Measurements from ENCODE around the gene ICAM3.
A peak's percentile ranks its signal among the peaks of the same experiment; 100 is the strongest.

The ICAM3 gene

GRCh38 chr19:10292206-10292788, 47.1 kb downstream of the ICAM3 start:
- Histone ChIP-seq H2BK12ac (ENCODE audit: low read length) (no peak overlapping the region), H3K4me3 (ENCODE audit: low read depth, low read length) (no peak overlapping the region), H3K14ac (ENCODE audit: low read length) (no peak overlapping the region), H3K9ac (ENCODE audit: low read length) (no peak overlapping the region), H4K91ac (ENCODE audit: low read depth, low read length) (no peak overlapping the region), H3K79me1 (ENCODE audit: low read length) (no peaks in the 10 kb centered on the region), H2BK5ac (ENCODE audit: low read depth, low read length, poor library complexity) (no peak overlapping the region), H3K23ac (ENCODE audit: low read length) (no peak overlapping the region), H2BK120ac (ENCODE audit: insufficient read depth, low read length, poor library complexity) (no peak overlapping the region), H3K4me1 (ENCODE audit: control insufficient read depth in 1 of 2, insufficient read depth in 2 of 2, low read length in 2 of 2) (peaks cover 16 to 38% of the 10 kb centered on the region in 2 experiments), H2AFZ (ENCODE audit: insufficient read depth, low read length, poor library complexity) (no peak overlapping the region), H3K36me3 (ENCODE audit: control insufficient read depth in 1 of 2, insufficient read depth in 2 of 2, low read length in 2 of 2) (no peaks in the 10 kb centered on the region), H3K4ac (ENCODE audit: low read depth, low read length) (no peak overlapping the region), H2AK5ac (ENCODE audit: low read length) (no peak overlapping the region), H3K9me3 (ENCODE audit: insufficient read depth, low read depth, low read length) (peaks cover 54% of the 10 kb centered on the region), H4K12ac (ENCODE audit: low read depth, low read length) (no peak overlapping the region), H3K79me2 (ENCODE audit: control insufficient read depth, insufficient read depth, low read length, poor library complexity) (no peaks in the 10 kb centered on the region), H3K4me2 (ENCODE audit: low read length) (peak overlapping the region; percentile 17), H3K27ac (ENCODE audit: low read depth, low read length) (no peak overlapping the region), H3K27me3 (ENCODE audit: insufficient read depth, low read length) (peaks cover 94% of the 10 kb centered on the region), H3K18ac (ENCODE audit: low read length) (no peak overlapping the region), H4K8ac (ENCODE audit: low read depth, low read length) (no peak overlapping the region)
- WGBS (ENCODE audit: extremely low coverage, insufficient coverage, insufficient read length): no CpG with 5 or more reads among the region's 45 CpGs
- peak in 1 of 2 donors; percentile 68 for DNase-seq

DNA sequence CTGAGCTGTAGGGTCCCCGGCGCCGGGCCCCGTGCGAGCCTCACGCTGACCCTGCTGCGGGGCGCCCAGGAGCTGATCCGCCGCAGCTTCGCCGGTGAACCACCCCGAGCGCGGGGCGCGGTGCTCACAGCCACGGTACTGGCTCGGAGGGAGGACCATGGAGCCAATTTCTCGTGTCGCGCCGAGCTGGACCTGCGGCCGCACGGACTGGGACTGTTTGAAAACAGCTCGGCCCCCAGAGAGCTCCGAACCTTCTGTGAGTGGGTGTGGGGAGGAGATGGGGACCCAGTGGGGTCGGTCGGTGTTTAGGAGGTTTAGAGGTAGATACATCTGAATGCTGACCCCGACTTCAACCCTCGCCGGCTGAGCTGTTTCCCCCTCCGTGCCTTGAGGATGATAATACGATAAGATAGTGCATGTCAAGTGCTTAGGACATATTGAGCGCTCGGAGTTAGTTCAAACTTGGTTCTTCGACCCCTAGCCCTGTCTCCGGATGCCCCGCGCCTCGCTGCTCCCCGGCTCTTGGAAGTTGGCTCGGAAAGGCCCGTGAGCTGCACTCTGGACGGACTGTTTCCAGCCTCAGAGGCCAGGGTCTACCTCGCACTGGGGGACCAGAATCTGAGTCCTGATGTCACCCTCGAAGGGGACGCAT, 47.7 kb downstream of the ICAM3 start:
- H3K79me2 ChIP-seq (ENCODE audit: control insufficient read depth, insufficient read depth, low read length, poor library complexity): no peaks in the 10 kb centered on the region
- H3K27me3 ChIP-seq (ENCODE audit: insufficient read depth, low read length): peaks cover 97% of the 10 kb centered on the region
- no peak overlapping the region for H3K27ac ChIP-seq (ENCODE audit: low read depth, low read length)
- H4K8ac ChIP-seq (ENCODE audit: low read depth, low read length): no peak overlapping the region
- no peak overlapping the region for H3K9ac ChIP-seq (ENCODE audit: low read length)
- no peak overlapping the region for H2AK5ac ChIP-seq (ENCODE audit: low read length)
- H2BK12ac ChIP-seq (ENCODE audit: low read length): no peak overlapping the region
- no peak overlapping the region for H3K4ac ChIP-seq (ENCODE audit: low read depth, low read length)
- H3K4me2 ChIP-seq (ENCODE audit: low read length): peak overlapping the region; percentile 53
- H3K9me3 ChIP-seq (ENCODE audit: insufficient read depth, low read depth, low read length): peaks cover 55% of the 10 kb centered on the region
- H3K18ac ChIP-seq (ENCODE audit: low read length): no peak overlapping the region
- no peak overlapping the region for H3K23ac ChIP-seq (ENCODE audit: low read length)
- peaks cover 17 to 38% of the 10 kb centered on the region in 2 experiments for H3K4me1 ChIP-seq (ENCODE audit: control insufficient read depth in 1 of 2, insufficient read depth in 2 of 2, low read length in 2 of 2)
- H3K36me3 ChIP-seq (ENCODE audit: control insufficient read depth in 1 of 2, insufficient read depth in 2 of 2, low read length in 2 of 2): no peaks in the 10 kb centered on the region
- no peak overlapping the region for H3K4me3 ChIP-seq (ENCODE audit: low read depth, low read length)
- no peak for DNase-seq
- H2BK5ac ChIP-seq (ENCODE audit: low read depth, low read length, poor library complexity): no peak overlapping the region
- no peaks in the 10 kb centered on the region for H3K79me1 ChIP-seq (ENCODE audit: low read length)
- H4K12ac ChIP-seq (ENCODE audit: low read depth, low read length): no peak overlapping the region
- no peak overlapping the region for H4K91ac ChIP-seq (ENCODE audit: low read depth, low read length)
- no peak overlapping the region for H2AFZ ChIP-seq (ENCODE audit: insufficient read depth, low read length, poor library complexity)
- no peak overlapping the region for H2BK120ac ChIP-seq (ENCODE audit: insufficient read depth, low read length, poor library complexity)
- WGBS (ENCODE audit: extremely low coverage, insufficient coverage, insufficient read length): no CpG with 5 or more reads among the region's 49 CpGs
- H3K14ac ChIP-seq (ENCODE audit: low read length): no peak overlapping the region

- no peak overlapping the region for H4K12ac ChIP-seq (ENCODE audit: low read depth, low read length)
- no peak overlapping the region for H3K4me3 ChIP-seq (ENCODE audit: low read depth, low read length)
- H3K27ac ChIP-seq (ENCODE audit: low read depth, low read length): no peak overlapping the region
- H3K4me1 ChIP-seq (ENCODE audit: control insufficient read depth in 1 of 2, insufficient read depth in 2 of 2, low read length in 2 of 2): peaks cover 17 to 34% of the 10 kb centered on the region in 2 experiments
- no peak overlapping the region for H2BK120ac ChIP-seq (ENCODE audit: insufficient read depth, low read length, poor library complexity)
- no peak overlapping the region for H2BK5ac ChIP-seq (ENCODE audit: low read depth, low read length, poor library complexity)
- no peaks in the 10 kb centered on the region for H3K79me2 ChIP-seq (ENCODE audit: control insufficient read depth, insufficient read depth, low read length, poor library complexity)
- DNase-seq: peak in 1 of 2 donors; percentile 51
- H3K36me3 ChIP-seq (ENCODE audit: control insufficient read depth in 1 of 2, insufficient read depth in 2 of 2, low read length in 2 of 2): no peaks in the 10 kb centered on the region
- no peak overlapping the region for H2AFZ ChIP-seq (ENCODE audit: insufficient read depth, low read length, poor library complexity)
- no peak overlapping the region for H3K23ac ChIP-seq (ENCODE audit: low read length)
- no peak overlapping the region for H3K18ac ChIP-seq (ENCODE audit: low read length)
- no peak overlapping the region for H4K91ac ChIP-seq (ENCODE audit: low read depth, low read length)
- peak overlapping the region; percentile 53 for H3K4me2 ChIP-seq (ENCODE audit: low read length)
- no peak overlapping the region for H3K14ac ChIP-seq (ENCODE audit: low read length)
- H3K4ac ChIP-seq (ENCODE audit: low read depth, low read length): no peak overlapping the region
- H3K9ac ChIP-seq (ENCODE audit: low read length): no peak overlapping the region
- H2AK5ac ChIP-seq (ENCODE audit: low read length): no peak overlapping the region
- H4K8ac ChIP-seq (ENCODE audit: low read depth, low read length): no peak overlapping the region
- no CpG with 5 or more reads among the region's 57 CpGs for WGBS (ENCODE audit: extremely low coverage, insufficient coverage, insufficient read length)
- H3K27me3 ChIP-seq (ENCODE audit: insufficient read depth, low read length): peaks cover 92% of the 10 kb centered on the region
- no peak overlapping the region for H2BK12ac ChIP-seq (ENCODE audit: low read length)
- peaks cover 52% of the 10 kb centered on the region for H3K9me3 ChIP-seq (ENCODE audit: insufficient read depth, low read depth, low read length)
- H3K79me1 ChIP-seq (ENCODE audit: low read length): no peaks in the 10 kb centered on the region
These were observed 48.4 kb downstream of the ICAM3 start for GRCh38 chr19:10290876-10291553.

- no peak overlapping the region for H2AFZ ChIP-seq (ENCODE audit: insufficient read depth, low read length, poor library complexity)
- H3K4me2 ChIP-seq (ENCODE audit: low read length): no peak overlapping the region
- no peak overlapping the region for H4K91ac ChIP-seq (ENCODE audit: low read depth, low read length)
- DNase-seq: no peak
- no peak overlapping the region for H4K12ac ChIP-seq (ENCODE audit: low read depth, low read length)
- H3K4me3 ChIP-seq (ENCODE audit: low read depth, low read length): no peak overlapping the region
- H2BK120ac ChIP-seq (ENCODE audit: insufficient read depth, low read length, poor library complexity): no peak overlapping the region
- peaks cover 86% of the 10 kb centered on the region for H3K27me3 ChIP-seq (ENCODE audit: insufficient read depth, low read length)
- no peak overlapping the region for H2BK12ac ChIP-seq (ENCODE audit: low read length)
- H4K8ac ChIP-seq (ENCODE audit: low read depth, low read length): no peak overlapping the region
- H3K9ac ChIP-seq (ENCODE audit: low read length): no peak overlapping the region
- H3K18ac ChIP-seq (ENCODE audit: low read length): no peak overlapping the region
- H3K9me3 ChIP-seq (ENCODE audit: insufficient read depth, low read depth, low read length): peaks cover 47% of the 10 kb centered on the region
- H3K14ac ChIP-seq (ENCODE audit: low read length): no peak overlapping the region
- H3K79me2 ChIP-seq (ENCODE audit: control insufficient read depth, insufficient read depth, low read length, poor library complexity): no peaks in the 10 kb centered on the region
- no peak overlapping the region for H3K4ac ChIP-seq (ENCODE audit: low read depth, low read length)
- H2AK5ac ChIP-seq (ENCODE audit: low read length): no peak overlapping the region
- WGBS (ENCODE audit: extremely low coverage, insufficient coverage, insufficient read length): no CpG with 5 or more reads among the region's 30 CpGs
- peaks cover 17 to 28% of the 10 kb centered on the region in 2 experiments for H3K4me1 ChIP-seq (ENCODE audit: control insufficient read depth in 1 of 2, insufficient read depth in 2 of 2, low read length in 2 of 2)
- H3K27ac ChIP-seq (ENCODE audit: low read depth, low read length): no peak overlapping the region
- no peaks in the 10 kb centered on the region for H3K36me3 ChIP-seq (ENCODE audit: control insufficient read depth in 1 of 2, insufficient read depth in 2 of 2, low read length in 2 of 2)
- no peak overlapping the region for H2BK5ac ChIP-seq (ENCODE audit: low read depth, low read length, poor library complexity)
- H3K23ac ChIP-seq (ENCODE audit: low read length): no peak overlapping the region
- H3K79me1 ChIP-seq (ENCODE audit: low read length): no peaks in the 10 kb centered on the region
These were observed 49.0 kb downstream of the ICAM3 start for GRCh38 chr19:10290357-10290875.

Data from trophoblast cell (in vitro differentiated cells and primary cell).